ENCODE results near the gene DGLUCY. TPM values are rescaled to one million over a fixed set of nuclear protein-coding genes. Genes with fewer than 3 reads are reported as not detected.

DGLUCY gene
- total RNA-seq, 4 donors from 2014 or later = 47.1 to 145 (median 102) TPM

DNA sequence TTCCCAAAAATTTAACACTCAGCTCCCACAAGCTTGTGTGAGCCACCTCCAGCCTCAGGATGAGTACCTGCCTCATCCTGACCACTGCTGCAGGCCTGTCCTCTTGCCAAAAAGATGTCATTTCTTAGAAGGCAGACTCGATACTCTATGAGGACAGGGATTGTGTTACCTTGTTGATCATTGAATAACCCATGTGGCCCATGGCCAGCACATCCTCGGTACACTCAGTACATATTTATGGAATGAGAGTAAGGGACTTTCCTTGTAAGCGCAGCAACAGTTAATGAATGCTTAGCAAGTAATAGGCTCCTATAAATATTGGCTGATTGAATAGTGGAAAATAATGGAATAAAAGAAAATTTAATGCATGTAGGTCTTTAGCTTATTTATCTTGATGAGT is 15.3 kb upstream of the DGLUCY start:
- H3K4me1 ChIP-seq = no peaks in the 10 kb centered on the region
- no peaks in the 10 kb centered on the region for H3K27me3 ChIP-seq
- TF ChIP-seq POLR2A (IDR thresholded peaks at IDR 0.05) = no peak
- TF ChIP-seq, protein P1, sequence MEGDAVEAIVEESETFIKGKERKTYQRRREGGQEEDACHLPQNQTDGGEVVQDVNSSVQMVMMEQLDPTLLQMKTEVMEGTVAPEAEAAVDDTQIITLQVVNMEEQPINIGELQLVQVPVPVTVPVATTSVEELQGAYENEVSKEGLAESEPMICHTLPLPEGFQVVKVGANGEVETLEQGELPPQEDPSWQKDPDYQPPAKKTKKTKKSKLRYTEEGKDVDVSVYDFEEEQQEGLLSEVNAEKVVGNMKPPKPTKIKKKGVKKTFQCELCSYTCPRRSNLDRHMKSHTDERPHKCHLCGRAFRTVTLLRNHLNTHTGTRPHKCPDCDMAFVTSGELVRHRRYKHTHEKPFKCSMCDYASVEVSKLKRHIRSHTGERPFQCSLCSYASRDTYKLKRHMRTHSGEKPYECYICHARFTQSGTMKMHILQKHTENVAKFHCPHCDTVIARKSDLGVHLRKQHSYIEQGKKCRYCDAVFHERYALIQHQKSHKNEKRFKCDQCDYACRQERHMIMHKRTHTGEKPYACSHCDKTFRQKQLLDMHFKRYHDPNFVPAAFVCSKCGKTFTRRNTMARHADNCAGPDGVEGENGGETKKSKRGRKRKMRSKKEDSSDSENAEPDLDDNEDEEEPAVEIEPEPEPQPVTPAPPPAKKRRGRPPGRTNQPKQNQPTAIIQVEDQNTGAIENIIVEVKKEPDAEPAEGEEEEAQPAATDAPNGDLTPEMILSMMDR (IDR thresholded peaks at IDR 0.05) = no peak
- H3K27ac ChIP-seq = no peak overlapping the region
- no peaks in the 10 kb centered on the region for H3K9me3 ChIP-seq
- no peaks in the 10 kb centered on the region for H3K36me3 ChIP-seq
- H3K4me3 ChIP-seq = no peak overlapping the region
- no peak for DNase-seq

DNA sequence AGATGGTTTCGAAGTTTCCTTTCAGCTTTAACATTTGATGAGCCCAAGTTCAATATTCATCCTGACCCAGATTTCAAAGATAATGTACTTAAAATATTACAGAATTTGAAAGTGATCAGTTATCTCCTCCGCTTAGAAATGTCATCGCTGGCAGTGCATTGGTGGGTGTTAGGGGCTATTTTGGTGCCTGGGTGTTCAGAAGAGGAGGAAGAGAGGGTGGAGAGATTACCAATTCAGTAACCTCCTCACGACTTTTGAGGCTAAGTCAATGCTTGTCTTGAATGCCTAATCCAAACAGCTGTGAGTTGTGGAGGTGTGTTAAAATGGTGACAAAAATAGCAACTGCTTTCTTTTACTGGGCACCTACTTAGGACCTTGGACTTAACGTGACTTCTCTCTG is 13.8 kb upstream of the DGLUCY start:
- no peaks in the 10 kb centered on the region for H3K27me3 ChIP-seq
- TF ChIP-seq, protein P1 (IDR thresholded peaks at IDR 0.05) = no peak
- no peak for TF ChIP-seq POLR2A (IDR thresholded peaks at IDR 0.05)
- no peak for DNase-seq
- H3K4me1 ChIP-seq = no peaks in the 10 kb centered on the region
- no peak overlapping the region for H3K4me3 ChIP-seq
- no peak overlapping the region for H3K27ac ChIP-seq
- H3K9me3 ChIP-seq = no peaks in the 10 kb centered on the region
- H3K36me3 ChIP-seq = no peaks in the 10 kb centered on the region

DNA sequence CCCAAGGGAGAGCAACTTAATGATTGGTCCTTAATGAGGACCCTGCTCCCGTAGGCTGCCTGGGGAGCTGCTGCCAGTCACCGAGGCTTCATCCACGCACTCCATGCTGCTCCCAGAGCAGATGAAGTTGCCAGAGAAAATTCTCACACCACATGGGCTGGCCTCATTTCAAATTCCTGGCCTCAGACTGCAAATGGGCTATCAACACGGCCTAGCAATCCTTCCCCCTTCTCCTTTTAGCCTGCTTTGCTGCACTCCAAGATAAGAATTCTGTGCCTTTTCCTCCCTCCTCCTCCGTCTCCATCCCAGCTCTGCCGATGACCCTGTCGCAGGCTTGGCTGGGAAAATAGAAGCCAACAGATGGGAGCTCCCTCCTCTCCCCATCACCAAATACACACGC is 10.8 kb upstream of the DGLUCY start:
- Histone ChIP-seq H3K27me3 (no peaks in the 10 kb centered on the region), H3K9me3 (no peaks in the 10 kb centered on the region), H3K4me3 (no peak overlapping the region), H3K27ac (no peak overlapping the region), H3K4me1 (no peaks in the 10 kb centered on the region), H3K36me3 (no peaks in the 10 kb centered on the region)
- TF ChIP-seq, protein P1 (IDR thresholded peaks at IDR 0.05) = no peak
- TF ChIP-seq POLR2A (IDR thresholded peaks at IDR 0.05) = no peak
- DNase-seq = no peak

DNA sequence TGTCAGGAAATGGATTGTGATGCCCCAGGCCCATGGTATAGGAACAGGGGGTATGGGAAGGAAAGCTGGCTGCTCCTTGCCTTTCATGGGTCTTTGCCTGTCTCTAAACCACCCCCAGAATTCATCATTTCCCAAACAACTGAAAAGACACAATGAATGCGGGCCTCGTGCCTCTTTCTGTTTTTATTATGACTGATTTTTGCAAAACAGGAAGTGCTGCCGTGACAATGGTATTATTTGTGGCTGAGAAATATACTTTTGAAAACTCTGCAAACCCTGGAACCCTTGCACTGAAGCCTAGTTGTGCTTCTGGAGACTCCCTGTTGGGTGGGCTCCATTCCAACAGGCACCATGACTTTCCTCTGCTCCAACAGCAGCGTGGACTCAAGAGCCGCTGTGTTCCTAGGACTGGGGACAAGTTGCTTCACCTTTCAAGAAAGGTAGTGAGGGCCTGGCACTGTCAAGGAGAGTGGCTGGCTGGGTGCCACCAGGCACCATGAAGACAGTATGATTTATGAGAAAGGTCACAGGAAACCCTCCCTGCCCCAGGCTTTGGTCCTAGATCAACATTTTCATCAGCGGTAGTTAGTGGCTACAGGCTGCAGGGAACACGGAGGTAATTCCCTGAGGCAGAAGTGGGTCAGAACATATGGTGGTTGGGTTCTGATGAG is 4.8 kb upstream of the DGLUCY start:
- Histone ChIP-seq H3K4me3 (no peak overlapping the region), H3K27ac (peak overlapping the region in 3 of 4 donors; percentile 42 to 58 (median 55)), H3K36me3 (no peaks in the 10 kb centered on the region), H3K9me3 (no peaks in the 10 kb centered on the region), H3K4me1 (peaks cover 5 to 14% (median 5%) of the 10 kb centered on the region in 4 donors), H3K27me3 (no peaks in the 10 kb centered on the region)
- TF ChIP-seq POLR2A (IDR thresholded peaks at IDR 0.05) = no peak
- TF ChIP-seq, protein P1 (IDR thresholded peaks at IDR 0.05) = no peak
- DNase-seq = peak in 2 of 3 donors; percentile 31 to 57

DNA sequence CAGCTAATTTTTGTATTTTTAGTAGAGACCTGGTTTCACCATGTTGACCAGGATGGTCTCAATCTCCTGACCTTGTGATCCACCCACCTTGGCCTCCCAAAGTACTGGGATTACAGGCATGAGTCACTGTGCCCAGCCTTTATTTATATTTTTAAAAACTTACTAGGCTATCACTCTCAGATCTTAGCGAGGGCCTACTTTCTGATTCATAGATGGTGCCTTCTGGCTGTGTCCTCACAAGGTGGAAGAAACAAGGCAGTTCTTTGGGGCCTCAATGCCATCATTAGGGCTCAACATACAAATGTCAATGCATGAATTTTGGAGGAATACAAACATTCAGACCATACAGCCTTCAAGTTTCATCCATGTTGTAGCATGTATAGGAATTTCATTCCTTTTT is 2.4 kb upstream of the DGLUCY start:
- no peaks in the 10 kb centered on the region for H3K9me3 ChIP-seq
- peaks cover 5 to 31% (median 9%) of the 10 kb centered on the region in 4 donors for H3K4me1 ChIP-seq
- H3K27ac ChIP-seq = peak overlapping the region in 1 of 4 donors; percentile 28
- no peaks in the 10 kb centered on the region for H3K27me3 ChIP-seq
- H3K36me3 ChIP-seq = no peaks in the 10 kb centered on the region
- no peak overlapping the region for H3K4me3 ChIP-seq
- no peak for DNase-seq
- no peak for TF ChIP-seq POLR2A (IDR thresholded peaks at IDR 0.05)
- TF ChIP-seq, protein P1 (IDR thresholded peaks at IDR 0.05) = no peak

Measured in Peyer's patch (tissue), 4 donors.